ENCODE measurements around the gene CDKN1C.

Gene CDKN1C

DNA sequence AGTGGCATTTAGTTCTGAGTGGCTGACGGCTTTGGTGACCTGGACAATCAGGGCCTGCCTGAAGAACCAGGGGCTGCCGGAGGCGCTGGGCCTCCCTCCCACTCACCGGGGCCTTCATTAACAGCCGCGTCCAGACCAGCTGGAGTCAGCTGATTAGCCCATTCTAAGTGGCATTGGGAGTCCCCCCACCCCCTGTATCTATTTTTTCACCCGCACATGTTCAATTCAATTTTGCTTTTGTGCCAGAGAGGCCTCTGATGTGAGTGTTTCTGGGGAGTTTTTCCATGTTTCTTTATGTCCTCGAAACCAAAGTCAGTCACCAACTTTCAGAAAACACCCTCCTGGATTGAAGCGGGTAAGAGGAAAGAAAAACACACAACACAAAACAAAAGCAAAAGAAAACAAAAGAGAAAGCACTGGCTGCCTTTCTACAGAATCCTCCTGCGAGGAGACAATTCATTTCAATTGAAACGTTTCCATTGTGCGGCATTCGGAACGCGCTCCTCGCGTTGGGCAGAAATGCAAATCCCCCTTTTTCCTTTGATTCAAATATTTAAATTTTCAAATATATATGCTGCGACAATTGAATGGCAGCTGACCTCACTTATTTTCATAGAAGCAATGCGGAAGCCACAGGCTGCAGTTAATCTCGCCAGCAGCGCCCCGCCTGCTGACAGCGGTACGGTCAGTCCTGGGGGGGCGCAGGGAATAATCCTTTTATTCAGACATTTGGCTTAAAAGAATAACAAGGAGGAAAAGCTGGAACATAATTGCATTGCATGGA, 17.7 kb downstream of the CDKN1C start:
- peak; percentile 80 to 92 for DNase-seq

GRCh38 chr11:2867142-2867541, 18.4 kb downstream of the CDKN1C start:
- DNase-seq = no peak

GRCh38 chr11:2865922-2866577, 19.5 kb downstream of the CDKN1C start:
- DNase-seq = no peak

DNA sequence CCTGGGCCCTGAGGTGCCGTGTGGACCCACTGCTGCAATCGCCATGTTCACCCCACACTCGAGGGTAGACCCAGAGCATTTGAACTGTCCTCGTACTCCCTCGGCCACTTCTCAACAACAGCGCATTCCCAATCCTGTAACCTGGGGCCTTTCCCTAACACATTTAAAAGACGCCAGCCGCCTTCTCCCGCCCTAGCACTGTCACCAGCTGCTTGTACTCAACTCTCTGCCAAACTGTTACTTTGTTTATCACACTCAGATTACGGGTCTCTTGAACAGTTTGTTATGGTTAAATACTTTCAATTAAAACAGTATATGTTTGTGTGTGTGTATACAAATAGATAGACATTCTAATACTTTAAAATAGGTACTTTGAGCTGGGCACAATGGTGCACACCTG, 20.7 kb downstream of the CDKN1C start:
- no peak for DNase-seq

GRCh38 chr11:2863276-2863618, 22.3 kb downstream of the CDKN1C start:
- DNase-seq = no peak

GRCh38 chr11:2862395-2863275, 22.9 kb downstream of the CDKN1C start:
- peak in 1 of 2 experiments; percentile 42 for DNase-seq

DNA sequence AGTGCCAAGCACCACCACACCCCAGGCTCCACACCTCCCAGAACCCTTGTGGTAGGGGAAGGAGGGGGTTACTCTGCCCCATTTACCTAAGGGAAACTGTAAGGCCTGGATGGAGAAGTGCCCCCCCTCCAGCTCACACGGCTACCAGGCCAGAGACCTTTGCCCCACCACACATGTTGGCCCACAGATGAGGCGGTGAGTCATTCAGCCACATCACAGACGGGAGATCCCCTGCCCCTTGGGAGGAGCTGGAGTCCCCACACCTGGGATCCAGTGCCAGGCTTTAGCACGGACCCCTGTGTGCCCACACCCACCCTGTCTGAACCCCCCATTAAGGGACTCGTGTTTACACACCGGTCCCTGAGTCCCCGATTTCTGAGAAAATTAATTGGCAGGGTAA, 24.9 kb downstream of the CDKN1C start:
- DNase-seq = no peak

- DNase-seq = no peak
Measured at GRCh38 chr11:2859699-2860037, 25.9 kb downstream of the CDKN1C start.

DNA sequence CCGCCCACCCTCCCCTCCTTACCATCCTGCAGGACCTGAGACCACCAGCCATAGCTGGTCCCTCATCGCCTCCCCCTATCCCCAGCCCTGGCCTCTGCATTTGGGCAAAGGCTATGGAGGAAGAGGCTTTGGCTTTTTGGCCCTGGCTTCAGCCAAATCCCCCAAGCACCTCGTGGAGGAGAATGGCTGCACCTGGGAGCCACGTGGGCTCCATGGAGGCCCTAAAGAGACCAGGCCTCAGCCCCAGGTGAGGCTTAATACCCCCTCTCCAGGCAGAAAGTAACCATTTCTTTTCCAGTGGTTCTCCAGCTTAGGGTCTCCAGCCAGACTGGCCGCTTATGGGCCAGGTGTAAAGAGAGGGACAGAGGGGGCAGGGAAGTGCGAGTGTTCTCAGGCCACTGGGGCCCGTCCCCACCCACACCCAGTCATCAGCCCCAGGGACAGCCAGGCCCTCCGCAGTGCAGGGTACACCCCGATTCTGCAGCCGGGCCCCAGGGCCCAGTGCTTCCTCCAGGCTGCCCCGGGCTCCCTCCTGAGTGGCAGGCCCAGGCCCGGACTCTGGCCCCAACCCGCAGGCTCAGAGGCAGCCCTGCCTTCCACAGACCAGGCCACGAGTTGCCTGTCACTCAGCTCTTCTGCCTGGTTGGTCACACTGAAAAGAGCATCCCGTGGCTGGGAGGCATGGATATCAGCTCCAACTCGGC, 26.4 kb downstream of the CDKN1C start:
- no peak for DNase-seq

- no peak for DNase-seq
Measured at GRCh38 chr11:2857918-2858317, 27.7 kb downstream of the CDKN1C start.

GRCh38 chr11:2857276-2857675, 28.3 kb downstream of the CDKN1C start:
- no peak for DNase-seq

DNA sequence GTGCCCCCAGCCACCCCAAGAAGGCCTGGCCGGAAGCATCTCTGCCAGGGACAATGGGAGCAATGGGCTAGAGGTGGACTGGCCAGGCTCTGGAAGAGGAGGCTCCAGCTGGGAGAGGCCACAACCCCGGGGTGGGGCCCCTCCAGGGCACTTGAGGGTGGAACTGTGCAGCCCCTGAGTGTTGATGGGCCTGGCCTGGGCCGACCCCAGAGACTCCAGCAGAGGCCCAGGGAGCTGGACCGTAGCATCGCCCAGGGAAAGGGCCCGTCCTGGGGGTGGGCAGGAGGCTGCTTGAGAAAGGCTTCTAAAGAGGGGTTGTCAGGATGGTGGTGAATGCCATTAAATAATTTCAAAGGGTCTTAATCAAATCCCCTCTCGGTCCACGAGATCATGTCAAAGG, 30.4 kb downstream of the CDKN1C start:
- DNase-seq = no peak

- no peak for DNase-seq
Measured at GRCh38 chr11:2853997-2854560, 31.5 kb downstream of the CDKN1C start.

DNA sequence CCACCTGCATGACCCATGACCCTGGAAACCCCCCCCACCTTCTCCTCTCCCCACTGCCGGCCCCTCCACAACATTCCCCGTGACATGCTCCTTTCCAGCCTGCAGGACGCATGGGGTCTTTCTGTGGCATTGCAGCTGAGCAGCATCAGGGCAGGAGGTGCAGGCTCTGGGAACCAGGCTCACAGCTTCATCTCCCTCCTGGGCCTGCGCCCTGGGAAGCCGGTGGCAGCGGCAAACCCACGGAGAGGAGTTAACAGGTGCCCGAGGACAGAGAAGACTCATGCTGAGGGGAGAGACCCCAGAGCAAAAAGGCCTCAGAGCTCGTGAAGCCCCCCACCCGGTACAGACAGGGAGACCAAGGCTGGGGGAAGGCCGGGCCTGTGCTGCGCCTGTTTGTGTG, 32.2 kb downstream of the CDKN1C start:
- DNase-seq = no peak

DNA sequence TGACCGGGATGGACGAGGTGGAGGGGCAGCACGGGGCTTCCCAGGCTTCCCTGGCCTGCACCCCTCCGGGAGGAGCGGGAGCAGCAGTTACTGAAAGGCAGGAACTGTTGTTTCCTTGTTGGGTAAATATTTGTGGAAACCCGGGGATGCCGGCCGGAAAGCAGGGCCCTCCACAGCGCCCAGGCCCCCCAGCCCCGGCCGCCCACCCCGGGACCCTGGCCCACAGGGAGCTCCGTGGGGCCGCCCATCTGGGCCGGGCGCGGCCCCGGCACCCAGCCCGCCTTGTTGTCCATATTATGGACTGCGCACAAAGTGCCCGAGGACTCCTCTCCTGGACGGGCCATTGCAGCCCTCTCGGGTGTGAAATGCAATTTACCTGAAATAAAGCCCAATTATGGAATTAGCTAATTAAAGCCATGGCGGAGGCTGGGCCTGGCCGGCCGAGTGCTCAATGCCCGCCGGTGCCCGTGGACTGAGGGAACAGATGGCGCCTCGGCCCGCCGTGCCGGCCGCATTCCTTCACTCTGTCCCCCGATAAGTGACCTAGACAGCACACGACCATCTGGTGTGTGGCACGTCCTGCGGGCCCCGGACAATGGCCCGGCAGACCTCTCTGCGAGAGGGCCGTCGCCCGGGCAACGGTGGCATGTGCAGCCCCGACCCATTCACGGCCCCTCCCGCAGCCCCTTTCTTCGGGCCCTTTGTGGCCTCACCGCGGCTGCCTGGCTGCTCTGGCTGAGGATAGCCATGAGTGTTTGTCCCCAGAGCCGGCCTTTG, 35.4 kb downstream of the CDKN1C start:
- DNase-seq = no peak

DNA sequence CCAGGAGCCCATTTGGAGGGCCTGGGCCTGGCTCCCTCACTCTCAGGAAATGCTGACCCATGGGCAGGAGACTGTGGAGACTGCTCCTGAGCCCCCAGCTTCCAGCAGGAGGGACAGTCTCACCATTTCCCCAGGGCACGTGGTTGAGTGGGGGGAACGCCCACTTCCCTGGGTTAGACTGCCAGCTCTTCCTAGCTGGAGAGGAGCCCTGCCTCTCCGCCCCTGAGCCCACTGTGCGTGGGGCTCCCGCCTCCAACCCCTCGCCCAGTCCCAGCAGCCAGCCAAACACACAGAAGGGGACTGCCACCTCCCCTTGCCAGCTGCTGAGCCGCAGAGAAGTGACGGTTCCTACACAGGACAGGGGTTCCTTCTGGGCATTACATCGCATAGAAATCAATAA, 37.1 kb downstream of the CDKN1C start:
- DNase-seq = no peak

DNA sequence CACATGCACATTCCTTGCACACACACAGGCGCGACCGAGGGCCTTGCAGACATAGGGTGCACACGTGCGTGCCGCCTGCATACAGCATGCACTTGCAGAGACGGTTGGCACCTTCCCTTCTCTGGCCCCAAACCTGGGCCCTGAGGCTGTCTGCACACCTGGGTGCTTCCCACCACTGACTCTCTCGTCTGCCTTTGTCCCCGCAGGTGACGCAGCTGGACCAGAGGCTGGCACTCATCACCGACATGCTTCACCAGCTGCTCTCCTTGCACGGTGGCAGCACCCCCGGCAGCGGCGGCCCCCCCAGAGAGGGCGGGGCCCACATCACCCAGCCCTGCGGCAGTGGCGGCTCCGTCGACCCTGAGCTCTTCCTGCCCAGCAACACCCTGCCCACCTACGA, 38.0 kb downstream of the CDKN1C start:
- DNase-seq = peak; percentile 61 to 76

DNA sequence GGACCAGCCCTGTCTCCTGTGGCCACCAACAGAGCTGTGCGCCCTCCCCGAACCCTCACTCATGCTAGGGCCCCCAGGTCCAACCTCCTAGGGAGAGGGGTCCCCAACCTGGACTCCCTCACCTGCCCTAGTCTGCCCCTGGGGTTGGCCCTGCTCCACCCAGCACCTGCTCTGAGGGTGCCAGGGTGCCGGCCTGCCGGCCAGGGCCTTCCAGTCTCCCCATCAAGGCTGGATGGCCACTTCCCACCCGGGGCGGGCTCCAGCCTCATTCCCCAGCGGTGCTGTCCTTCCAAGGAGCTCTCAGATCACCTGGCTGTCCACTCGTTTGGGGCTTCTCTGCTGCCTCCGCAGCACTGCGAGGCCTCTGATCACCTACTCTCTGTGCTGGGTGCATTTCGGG, 39.1 kb downstream of the CDKN1C start:
- no peak for DNase-seq

DNA sequence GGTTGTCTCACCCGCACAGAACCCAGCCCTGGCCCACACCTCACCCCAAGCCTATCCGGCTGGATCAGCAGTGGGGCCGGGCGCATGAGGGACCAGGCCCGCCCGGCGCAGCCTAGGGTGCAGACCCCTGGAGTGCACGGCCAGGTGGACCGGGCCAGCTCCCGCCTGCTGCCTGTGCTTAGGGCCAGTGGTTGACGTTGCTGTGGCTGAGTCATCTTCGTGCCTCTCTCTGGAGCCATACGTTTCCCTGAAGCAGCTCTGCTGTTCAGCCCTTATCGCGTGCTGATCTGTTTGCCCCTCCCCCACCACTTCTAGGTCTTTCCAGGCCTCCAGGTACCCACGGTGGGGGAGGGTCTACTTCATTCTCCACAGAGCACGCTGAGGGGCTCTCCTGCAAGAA, 39.5 kb downstream of the CDKN1C start:
- DNase-seq = peak in 1 of 2 experiments; percentile 35

- no peak for DNase-seq
Measured at GRCh38 chr11:2844996-2845395, 40.6 kb downstream of the CDKN1C start.

- DNase-seq = no peak
Measured at GRCh38 chr11:2844116-2844842, 41.3 kb downstream of the CDKN1C start.

All from NCI-H526 (cell line).